ENCODE measurements around the gene HRC. TPM values are rescaled to one million over a fixed set of nuclear protein-coding genes. Genes with fewer than 3 reads are reported as not detected.
A peak's percentile ranks its signal among the peaks of the same experiment; 100 is the strongest.

Gene HRC
- total and polyA plus RNA-seq, 2 of the 8 experiments (the other 6 are each of a cell fraction or from before 2014, with no cell fraction given), result 2.3 to 2.6 TPM

DNA sequence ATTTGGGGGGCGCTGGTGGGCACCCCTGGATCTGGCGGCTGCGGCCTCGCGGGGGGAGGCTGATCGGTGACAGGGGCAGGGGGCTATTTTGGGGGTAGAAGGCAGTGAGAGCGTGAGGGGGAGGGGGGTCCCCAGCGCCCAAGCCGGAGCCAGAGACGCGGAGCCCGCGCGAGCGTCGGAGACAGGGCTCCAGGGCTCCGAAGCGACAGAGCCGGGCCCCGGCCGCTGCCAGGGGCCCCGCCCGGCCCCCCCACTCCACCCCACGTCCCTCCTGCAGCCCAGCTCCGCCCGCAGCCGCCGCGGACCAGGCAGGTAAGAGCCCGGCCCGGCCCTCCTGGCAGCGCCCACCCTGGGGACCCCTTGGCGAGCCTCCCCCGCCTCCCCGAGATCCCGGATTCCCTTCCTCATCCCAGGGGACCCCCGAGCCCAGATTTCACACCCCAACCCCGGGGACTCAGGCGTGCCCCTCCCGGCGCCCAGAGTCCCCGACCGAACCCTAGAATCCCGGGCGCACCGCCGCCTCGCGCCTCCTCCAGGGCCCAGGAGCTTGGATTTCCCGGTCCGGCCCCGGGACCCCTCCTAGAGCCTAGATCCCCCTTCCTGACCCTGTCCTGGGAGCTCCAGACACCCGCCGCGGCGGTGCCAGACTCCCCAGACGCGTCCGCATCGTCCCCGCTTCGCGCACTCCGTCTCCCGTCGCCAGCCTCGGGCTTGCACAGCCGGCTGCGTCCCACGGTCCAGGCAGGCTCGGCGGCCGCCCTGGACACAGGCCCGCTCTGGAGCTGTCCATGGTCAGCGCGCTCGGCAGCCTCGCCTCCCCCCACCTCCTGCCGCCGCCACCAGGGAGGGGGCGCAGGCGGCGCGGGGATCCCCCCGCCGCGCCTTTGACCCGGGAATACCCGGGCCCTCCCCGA lies 35.5 kb downstream of the HRC start, which contains the start of gene PPFIA3 (continued):
- TF ChIP-seq ATF2 (IDR thresholded peaks at IDR 0.05; ENCODE audit: low read length) (no peak), NANOG (IDR thresholded peaks at IDR 0.05; ENCODE audit: insufficient read depth, low read depth, low read length, poor library complexity, severe bottlenecking) (no peak), JUND (IDR thresholded peaks at IDR 0.05; ENCODE audit: low read length) (no peak), YY1 (IDR thresholded peaks at IDR 0.05; ENCODE audit: low read depth, low read length) (no peak), TAF1 (IDR thresholded peaks at IDR 0.05; ENCODE audit: low read depth, low read length) (no peak), TCF12 (IDR thresholded peaks at IDR 0.05; ENCODE audit: low read depth, low read length) (no peak), EZH2 (IDR thresholded peaks at IDR 0.05; ENCODE audit: low read depth, low read length, severe bottlenecking) (peak; percentile 45), FOSL1 (IDR thresholded peaks at IDR 0.05; ENCODE audit: insufficient read depth, low read depth, low read length) (no peak), GTF2F1 (IDR thresholded peaks at IDR 0.05; ENCODE audit: borderline replicate concordance, low read depth, low read length) (no peak), JUN (IDR thresholded peaks at IDR 0.05; ENCODE audit: low read depth, low read length) (no peak), RFX5 (IDR thresholded peaks at IDR 0.05; ENCODE audit: borderline replicate concordance, low read depth, low read length) (no peak), EP300 (IDR thresholded peaks at IDR 0.05; ENCODE audit: borderline replicate concordance in 1 of 2, low read depth in 2 of 2, low read length in 2 of 2) (no peak), RXRA (IDR thresholded peaks at IDR 0.05; ENCODE audit: insufficient read depth, low read depth, low read length) (no peak), CTBP2 (IDR thresholded peaks at IDR 0.05; ENCODE audit: borderline replicate concordance, insufficient read depth, insufficient read length, low read length) (peak; percentile 45), CHD2 (IDR thresholded peaks at IDR 0.05; ENCODE audit: low read length) (no peak), BRCA1 (IDR thresholded peaks at IDR 0.05; ENCODE audit: low read depth, low read length) (no peak), KDM4A (IDR thresholded peaks at IDR 0.05; ENCODE audit: low read depth, low read length, severe bottlenecking) (peak; percentile 7), TAF7 (optimal IDR thresholded peaks at IDR 0.05; ENCODE audit: borderline replicate concordance, low read depth, low read length) (no peak), GABPA (IDR thresholded peaks at IDR 0.05; ENCODE audit: borderline replicate concordance, insufficient read depth, low read length) (no peak), BCL11A (IDR thresholded peaks at IDR 0.05; ENCODE audit: low read depth in 2 of 2, low read length in 2 of 2) (no peak), SRF (IDR thresholded peaks at IDR 0.05; ENCODE audit: low read depth, low read length) (no peak), BACH1 (IDR thresholded peaks at IDR 0.05; ENCODE audit: low read length) (no peak)

Measured in H1 (cell line).